ENCODE data around the gene ZEB1.
"Not testable (repeated sequence)": the region's sequence is repeated elsewhere in the genome, so short reads cannot be mapped to it uniquely, and the experiment has no call there.

Gene ZEB1

DNA sequence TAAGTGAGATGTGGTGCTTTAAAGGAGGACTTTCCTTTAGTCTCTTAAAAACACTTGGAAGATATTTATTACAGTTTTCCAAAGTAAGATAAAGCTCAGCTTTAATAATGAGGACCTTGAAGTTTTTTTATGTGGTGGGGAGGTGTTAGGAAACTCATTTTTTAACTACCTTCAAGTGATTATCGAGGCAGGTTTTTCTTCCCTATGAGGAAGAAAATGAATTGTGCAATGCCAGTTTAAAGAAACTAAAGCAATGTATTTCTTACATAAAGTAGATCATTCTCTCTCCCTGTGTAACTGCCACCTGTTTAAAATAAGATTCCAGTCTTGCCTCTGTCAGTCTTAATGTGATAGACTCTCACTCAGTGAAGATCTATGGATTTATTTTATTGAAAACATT, 27.9 kb downstream of the ZEB1 start:
- DNase-seq (ENCODE audit: low read depth, low spot score), result no peak
- no peaks in the 10 kb centered on the region for H3K9me3 ChIP-seq (ENCODE audit: control insufficient read depth, insufficient read depth, low read length)
- WGBS (ENCODE audit: insufficient coverage, insufficient read length), result no CpG with 5 or more reads among the region's 1 CpG
- no peak overlapping the region for H3K27ac ChIP-seq (ENCODE audit: low read length)
- no peaks in the 10 kb centered on the region for H3K36me3 ChIP-seq (ENCODE audit: control insufficient read depth, insufficient read depth, low read length)
- no peak overlapping the region for H3K4me3 ChIP-seq (ENCODE audit: low read length)
- H3K27me3 ChIP-seq (ENCODE audit: control insufficient read depth, insufficient read depth, low read length), result no peaks in the 10 kb centered on the region
- no peaks in the 10 kb centered on the region for H3K4me1 ChIP-seq (ENCODE audit: control insufficient read depth, insufficient read depth, low read length)

GRCh38 chr10:31347705-31348104, 28.7 kb downstream of the ZEB1 start:
- H3K4me3 ChIP-seq (ENCODE audit: low read length), result no peak overlapping the region
- no peaks in the 10 kb centered on the region for H3K27me3 ChIP-seq (ENCODE audit: control insufficient read depth, insufficient read depth, low read length)
- no peaks in the 10 kb centered on the region for H3K9me3 ChIP-seq (ENCODE audit: control insufficient read depth, insufficient read depth, low read length)
- H3K36me3 ChIP-seq (ENCODE audit: control insufficient read depth, insufficient read depth, low read length), result no peaks in the 10 kb centered on the region
- no peaks in the 10 kb centered on the region for H3K4me1 ChIP-seq (ENCODE audit: control insufficient read depth, insufficient read depth, low read length)
- no peak for DNase-seq (ENCODE audit: low read depth, low spot score)
- H3K27ac ChIP-seq (ENCODE audit: low read length), result no peak overlapping the region

- no peaks in the 10 kb centered on the region for H3K9me3 ChIP-seq (ENCODE audit: control insufficient read depth, insufficient read depth, low read length)
- no peak for DNase-seq (ENCODE audit: low read depth, low spot score)
- WGBS (ENCODE audit: insufficient coverage, insufficient read length), result no CpG with 5 or more reads among the region's 1 CpG
- no peaks in the 10 kb centered on the region for H3K36me3 ChIP-seq (ENCODE audit: control insufficient read depth, insufficient read depth, low read length)
- H3K4me1 ChIP-seq (ENCODE audit: control insufficient read depth, insufficient read depth, low read length), result no peaks in the 10 kb centered on the region
- H3K4me3 ChIP-seq (ENCODE audit: low read length), result no peak overlapping the region
- H3K27me3 ChIP-seq (ENCODE audit: control insufficient read depth, insufficient read depth, low read length), result no peaks in the 10 kb centered on the region
- no peak overlapping the region for H3K27ac ChIP-seq (ENCODE audit: low read length)
These were observed 31.9 kb downstream of the ZEB1 start for GRCh38 chr10:31350891-31351290.

DNA sequence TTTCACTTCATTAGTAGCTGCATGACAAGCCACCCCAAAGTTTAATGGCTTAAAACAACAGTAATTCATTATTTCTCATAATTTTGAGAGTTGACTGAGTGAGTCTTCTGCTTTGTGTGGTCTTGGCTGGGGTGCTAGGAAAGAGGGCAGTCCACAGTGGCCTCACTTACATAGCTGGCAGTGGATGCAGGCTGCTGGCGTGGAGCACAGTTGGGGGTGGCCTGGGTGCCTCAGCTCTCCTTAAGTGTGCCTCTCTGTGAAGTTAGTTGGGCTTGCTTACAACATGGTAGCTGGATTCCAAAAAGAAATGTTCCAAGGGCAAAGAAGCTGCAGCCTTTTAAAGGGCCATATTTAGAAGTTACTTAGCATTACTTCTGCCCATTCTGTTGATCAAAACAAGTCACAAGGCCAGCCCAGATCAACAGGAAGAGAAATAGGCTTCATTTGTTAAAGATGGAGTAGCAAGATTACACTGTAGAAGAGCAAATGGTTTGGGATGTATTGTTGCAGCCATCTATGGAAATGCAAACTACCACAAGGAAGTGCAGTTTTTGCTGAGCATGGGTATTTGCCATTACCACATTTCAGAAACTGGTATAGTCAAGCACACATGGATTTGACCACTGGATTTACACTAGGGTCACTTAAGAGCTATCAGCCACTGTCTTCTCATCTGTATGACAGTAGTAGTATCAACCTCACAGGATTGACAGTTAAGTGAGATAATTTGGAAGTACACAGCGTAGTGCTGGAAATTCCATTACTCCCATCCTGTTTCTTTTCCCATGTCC, 33.6 kb downstream of the ZEB1 start:
- Histone ChIP-seq H3K27me3 (ENCODE audit: control insufficient read depth, insufficient read depth, low read length) (no peaks in the 10 kb centered on the region), H3K36me3 (ENCODE audit: control insufficient read depth, insufficient read depth, low read length) (no peaks in the 10 kb centered on the region), H3K9me3 (ENCODE audit: control insufficient read depth, insufficient read depth, low read length) (no peaks in the 10 kb centered on the region), H3K4me3 (ENCODE audit: low read length) (no peak overlapping the region), H3K27ac (ENCODE audit: low read length) (no peak overlapping the region), H3K4me1 (ENCODE audit: control insufficient read depth, insufficient read depth, low read length) (no peaks in the 10 kb centered on the region)
- no CpG with 5 or more reads among the region's 2 CpGs for WGBS (ENCODE audit: insufficient coverage, insufficient read length)
- DNase-seq (ENCODE audit: low read depth, low spot score), result no peak

DNA sequence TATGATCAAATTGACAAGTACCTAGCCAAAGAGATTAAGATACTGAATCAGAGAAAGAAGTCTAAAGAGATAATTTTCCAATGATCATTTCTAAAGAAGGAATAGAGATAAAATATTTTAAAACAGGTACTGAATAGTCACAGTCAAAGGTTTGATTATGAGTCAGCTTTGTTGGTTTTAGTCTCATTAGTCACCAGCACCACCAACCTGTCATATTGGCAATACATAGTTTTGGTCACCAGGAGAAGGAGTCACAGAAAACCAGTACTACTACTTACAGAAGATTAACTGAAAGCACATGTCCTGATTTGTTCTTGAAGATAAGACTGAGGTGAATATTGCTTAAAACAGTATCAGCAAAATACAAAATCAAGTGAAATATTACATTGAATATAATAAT, 34.6 kb downstream of the ZEB1 start:
- Histone ChIP-seq H3K4me1 (ENCODE audit: control insufficient read depth, insufficient read depth, low read length) (no peaks in the 10 kb centered on the region), H3K27me3 (ENCODE audit: control insufficient read depth, insufficient read depth, low read length) (no peaks in the 10 kb centered on the region), H3K27ac (ENCODE audit: low read length) (no peak overlapping the region), H3K36me3 (ENCODE audit: control insufficient read depth, insufficient read depth, low read length) (no peaks in the 10 kb centered on the region), H3K9me3 (ENCODE audit: control insufficient read depth, insufficient read depth, low read length) (no peaks in the 10 kb centered on the region), H3K4me3 (ENCODE audit: low read length) (no peak overlapping the region)
- DNase-seq (ENCODE audit: low read depth, low spot score), result no peak

- H3K27me3 ChIP-seq (ENCODE audit: control insufficient read depth, insufficient read depth, low read length), result no peaks in the 10 kb centered on the region
- no peak overlapping the region for H3K27ac ChIP-seq (ENCODE audit: low read length)
- H3K4me1 ChIP-seq (ENCODE audit: control insufficient read depth, insufficient read depth, low read length), result no peaks in the 10 kb centered on the region
- no peaks in the 10 kb centered on the region for H3K36me3 ChIP-seq (ENCODE audit: control insufficient read depth, insufficient read depth, low read length)
- DNase-seq (ENCODE audit: low read depth, low spot score), result no peak
- H3K4me3 ChIP-seq (ENCODE audit: low read length), result no peak overlapping the region
- no CpG with 5 or more reads among the region's 1 CpG for WGBS (ENCODE audit: insufficient coverage, insufficient read length)
- no peaks in the 10 kb centered on the region for H3K9me3 ChIP-seq (ENCODE audit: control insufficient read depth, insufficient read depth, low read length)
These were observed 39.8 kb downstream of the ZEB1 start for GRCh38 chr10:31358688-31359330.

- Histone ChIP-seq H3K4me3 (ENCODE audit: low read length) (no peak overlapping the region), H3K27me3 (ENCODE audit: control insufficient read depth, insufficient read depth, low read length) (no peaks in the 10 kb centered on the region), H3K27ac (ENCODE audit: low read length) (no peak overlapping the region), H3K4me1 (ENCODE audit: control insufficient read depth, insufficient read depth, low read length) (no peaks in the 10 kb centered on the region), H3K9me3 (ENCODE audit: control insufficient read depth, insufficient read depth, low read length) (no peaks in the 10 kb centered on the region), H3K36me3 (ENCODE audit: control insufficient read depth, insufficient read depth, low read length) (no peaks in the 10 kb centered on the region)
- no peak for DNase-seq (ENCODE audit: low read depth, low spot score)
- WGBS (ENCODE audit: insufficient coverage, insufficient read length), result no CpG with 5 or more reads among the region's 1 CpG
These were observed 41.0 kb downstream of the ZEB1 start for GRCh38 chr10:31359979-31360378.

DNA sequence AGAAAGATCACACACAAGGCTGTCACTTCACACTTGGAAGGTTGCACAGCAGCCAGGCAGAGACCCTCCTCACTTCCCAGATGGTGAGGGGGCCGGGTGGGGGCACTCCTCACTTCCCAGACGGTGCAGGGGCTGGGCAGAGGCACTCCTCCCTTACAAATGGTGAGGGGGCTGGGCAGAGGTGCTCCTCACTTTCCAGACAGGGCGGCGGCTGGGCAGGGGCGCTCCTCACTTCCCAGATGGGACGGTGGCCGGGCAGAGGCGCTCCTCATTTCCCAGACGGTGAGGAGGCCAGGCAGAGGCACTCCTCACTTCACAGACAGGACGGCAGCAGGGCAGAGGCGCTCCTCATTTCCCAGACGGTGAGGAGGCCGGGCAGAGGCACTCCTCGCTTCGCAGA, 42.5 kb downstream of the ZEB1 start:
- no CpG with 5 or more reads among the region's 15 CpGs for whole genome bisulfite sequencing (ENCODE audit: insufficient coverage, insufficient read length)
- not testable (repeated sequence) for H3K4me1 ChIP-seq (ENCODE audit: control insufficient read depth, insufficient read depth, low read length); H3K27me3 ChIP-seq (ENCODE audit: control insufficient read depth, insufficient read depth, low read length); H3K36me3 ChIP-seq (ENCODE audit: control insufficient read depth, insufficient read depth, low read length); H3K27ac ChIP-seq (ENCODE audit: low read length); H3K4me3 ChIP-seq (ENCODE audit: low read length); DNase-seq (ENCODE audit: low read depth, low spot score); H3K9me3 ChIP-seq (ENCODE audit: control insufficient read depth, insufficient read depth, low read length)

DNA sequence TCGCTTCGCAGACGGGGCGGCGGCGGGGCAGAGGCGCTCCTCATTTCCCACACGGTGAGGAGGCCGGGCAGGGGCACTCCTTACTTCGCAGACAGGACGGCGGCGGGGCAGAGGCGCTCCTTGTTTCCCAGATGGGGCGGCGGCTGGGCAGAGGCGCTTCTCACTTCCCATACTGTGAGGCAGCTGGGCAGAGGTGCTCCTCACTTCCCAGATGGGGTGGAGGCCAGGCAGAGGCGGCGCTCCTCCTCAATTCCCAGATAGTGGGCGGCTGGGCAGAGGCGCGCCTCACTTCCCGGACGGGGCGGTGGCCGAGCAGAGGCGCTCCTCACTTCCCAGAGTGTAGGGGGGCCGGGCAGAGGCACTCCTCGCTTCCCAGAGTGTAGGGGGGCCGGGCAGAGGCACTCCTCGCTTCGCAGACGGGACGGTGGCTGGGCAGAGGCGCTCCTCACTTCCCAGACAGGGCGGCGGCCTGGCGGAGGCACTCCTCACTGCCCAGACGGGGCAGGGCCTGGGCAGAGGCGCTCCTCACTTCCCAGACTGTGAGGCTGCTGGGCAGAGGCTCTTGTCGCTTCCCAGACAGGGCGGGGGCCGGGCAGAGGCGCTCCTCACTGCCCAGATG, 43.1 kb downstream of the ZEB1 start:
- Histone ChIP-seq H3K4me3 (ENCODE audit: low read length) (no peak overlapping the region), H3K36me3 (ENCODE audit: control insufficient read depth, insufficient read depth, low read length) (no peaks in the 10 kb centered on the region), H3K4me1 (ENCODE audit: control insufficient read depth, insufficient read depth, low read length) (no peaks in the 10 kb centered on the region), H3K27me3 (ENCODE audit: control insufficient read depth, insufficient read depth, low read length) (no peaks in the 10 kb centered on the region), H3K9me3 (ENCODE audit: control insufficient read depth, insufficient read depth, low read length) (no peaks in the 10 kb centered on the region), H3K27ac (ENCODE audit: low read length) (no peak overlapping the region)
- no peak for DNase-seq (ENCODE audit: low read depth, low spot score)
- WGBS (ENCODE audit: insufficient coverage, insufficient read length), result no CpG with 5 or more reads among the region's 44 CpGs

DNA sequence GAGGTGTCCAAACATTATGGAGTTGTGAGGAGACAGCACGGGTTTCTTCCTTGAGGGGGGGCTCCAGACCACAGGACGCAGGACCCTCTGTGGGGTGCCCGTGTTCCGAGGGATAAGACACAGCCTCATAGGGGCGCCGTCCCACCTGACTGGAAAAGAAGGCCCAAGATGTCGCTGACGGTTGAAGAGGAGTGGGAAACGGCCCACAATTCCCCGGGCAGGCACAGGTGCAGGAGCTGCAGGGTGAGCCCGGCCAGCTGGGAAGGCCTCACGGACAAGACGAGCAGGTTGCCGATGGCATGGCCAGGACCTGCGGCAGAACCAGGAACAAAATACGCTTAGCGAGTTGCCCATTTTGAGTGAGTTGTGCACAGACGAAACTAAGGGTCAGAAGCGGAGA, 44.7 kb downstream of the ZEB1 start:
- not testable (repeated sequence) for H3K9me3 ChIP-seq (ENCODE audit: control insufficient read depth, insufficient read depth, low read length); H3K36me3 ChIP-seq (ENCODE audit: control insufficient read depth, insufficient read depth, low read length); DNase-seq (ENCODE audit: low read depth, low spot score); H3K4me1 ChIP-seq (ENCODE audit: control insufficient read depth, insufficient read depth, low read length); H3K4me3 ChIP-seq (ENCODE audit: low read length); H3K27me3 ChIP-seq (ENCODE audit: control insufficient read depth, insufficient read depth, low read length); H3K27ac ChIP-seq (ENCODE audit: low read length)
- whole genome bisulfite sequencing (ENCODE audit: insufficient coverage, insufficient read length), result no CpG with 5 or more reads among the region's 19 CpGs

- H3K9me3 ChIP-seq (ENCODE audit: control insufficient read depth, insufficient read depth, low read length); H3K27me3 ChIP-seq (ENCODE audit: control insufficient read depth, insufficient read depth, low read length); DNase-seq (ENCODE audit: low read depth, low spot score); H3K4me1 ChIP-seq (ENCODE audit: control insufficient read depth, insufficient read depth, low read length); H3K27ac ChIP-seq (ENCODE audit: low read length); H3K4me3 ChIP-seq (ENCODE audit: low read length); H3K36me3 ChIP-seq (ENCODE audit: control insufficient read depth, insufficient read depth, low read length): not testable (repeated sequence)
- no CpG with 5 or more reads among the region's 13 CpGs for WGBS (ENCODE audit: insufficient coverage, insufficient read length)
These were observed 45.2 kb downstream of the ZEB1 start for GRCh38 chr10:31364238-31364637.

Data from iPS DF 6.9 (cell line).